Type B pancreatic cell (in vitro differentiated cells): Measurements from ENCODE around the gene PRKAR1B. TPM values are rescaled to one million over a fixed set of nuclear protein-coding genes. Genes with fewer than 3 reads are reported as not detected.

Experiments
- DNase-seq: peaks from one replicate; pipeline ENCODE4 v3.0.0; 2021; ENCODE audit warnings: mixed read lengths; ENCODE audit not compliant: unreplicated experiment; ENCODE audit errors: extremely low spot score
- H3K27ac Mint-ChIP-seq: 2 replicates; pipeline ENCODE4 v1.8.0; 2021; ENCODE audit warnings: mild to moderate bottlenecking, mixed read lengths
- H3K27me3 Mint-ChIP-seq: 2 replicates; pipeline ENCODE4 v1.8.0; 2021; ENCODE audit warnings: mixed read lengths
- H3K36me3 Mint-ChIP-seq: 2 replicates; pipeline ENCODE4 v1.8.0; 2021; ENCODE audit warnings: mixed read lengths
- H3K4me1 Mint-ChIP-seq: one replicate; pipeline ENCODE4 v1.8.0; 2021; ENCODE audit warnings: mixed read lengths; ENCODE audit not compliant: unreplicated experiment
- H3K4me3 Mint-ChIP-seq: 2 replicates; pipeline ENCODE4 v1.8.0; 2021; ENCODE audit warnings: mild to moderate bottlenecking, mixed read lengths
- H3K9me3 Mint-ChIP-seq: 2 replicates; pipeline ENCODE4 v1.8.0; 2021; ENCODE audit warnings: mixed read lengths
- CTCF ChIP-seq: fragments of 200-600 bp; sonication (generic); conservative IDR thresholded peaks from 2 replicates; pipeline ENCODE4 v1.5.0; 2021; ENCODE audit warnings: antibody characterized with exemption, mild to moderate bottlenecking
- total RNA-seq: library from RNA; stranded (reverse); gene quantifications from 2 replicates; pipeline ENCODE4 v1.2.1, GENCODE V29; 2021; ENCODE audit warnings: low replicate concordance

Gene PRKAR1B
- total RNA-seq, 1 donor from 2014 or later = 26.1 TPM

GRCh38 chr7:668139-668931 is 58.7 kb downstream of the PRKAR1B start:
- Mint-ChIP-seq H3K4me1 (no peaks in the 10 kb centered on the region), H3K27me3 (no peaks in the 10 kb centered on the region), H3K27ac (no peak overlapping the region), H3K4me3 (no peak overlapping the region), H3K36me3 (peaks cover 6% of the 10 kb centered on the region), H3K9me3 (peaks cover 5% of the 10 kb centered on the region)
- DNase-seq = no peak
- no peak for TF ChIP-seq CTCF

GRCh38 chr7:666454-667292 is 60.4 kb downstream of the PRKAR1B start:
- peaks cover 6% of the 10 kb centered on the region for H3K36me3 Mint-ChIP-seq
- H3K9me3 Mint-ChIP-seq = peaks cover 5% of the 10 kb centered on the region
- H3K4me3 Mint-ChIP-seq = no peak overlapping the region
- no peaks in the 10 kb centered on the region for H3K4me1 Mint-ChIP-seq
- no peak overlapping the region for H3K27ac Mint-ChIP-seq
- no peaks in the 10 kb centered on the region for H3K27me3 Mint-ChIP-seq
- DNase-seq = no peak
- TF ChIP-seq CTCF = no peak

GRCh38 chr7:665736-666453 is 61.2 kb downstream of the PRKAR1B start:
- no peak for DNase-seq
- Mint-ChIP-seq H3K27me3 (no peaks in the 10 kb centered on the region), H3K4me1 (no peaks in the 10 kb centered on the region), H3K9me3 (peaks cover 5% of the 10 kb centered on the region), H3K27ac (no peak overlapping the region), H3K36me3 (peaks cover 6% of the 10 kb centered on the region), H3K4me3 (no peak overlapping the region)
- TF ChIP-seq CTCF = no peak

- DNase-seq = no peak
- no peak overlapping the region for H3K4me3 Mint-ChIP-seq
- no peak for TF ChIP-seq CTCF
- H3K9me3 Mint-ChIP-seq = peaks cover 5% of the 10 kb centered on the region
- no peaks in the 10 kb centered on the region for H3K27me3 Mint-ChIP-seq
- no peak overlapping the region for H3K27ac Mint-ChIP-seq
- H3K4me1 Mint-ChIP-seq = no peaks in the 10 kb centered on the region
- H3K36me3 Mint-ChIP-seq = peaks cover 6% of the 10 kb centered on the region
These were observed 61.9 kb downstream of the PRKAR1B start for GRCh38 chr7:664997-665735.

DNA sequence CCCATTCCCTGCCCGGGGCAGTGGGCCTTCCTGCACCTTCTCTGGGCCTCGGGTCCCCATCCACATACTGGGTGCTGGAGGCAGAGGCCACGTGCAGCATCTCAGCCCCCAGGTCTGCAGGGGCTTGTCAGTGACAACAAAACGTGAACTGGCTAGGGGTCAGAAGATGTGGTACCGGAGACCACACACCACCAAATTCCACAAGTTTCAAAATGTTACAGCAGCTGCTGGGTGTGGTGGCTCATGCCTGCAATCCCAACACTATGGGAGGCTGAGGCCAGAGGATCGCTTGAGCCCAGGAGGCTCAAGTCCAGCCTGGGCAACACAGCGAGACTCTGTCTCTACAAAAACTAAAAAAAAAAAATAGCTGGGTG is 62.7 kb downstream of the PRKAR1B start:
- Mint-ChIP-seq H3K27me3 (no peaks in the 10 kb centered on the region), H3K27ac (no peak overlapping the region), H3K36me3 (peaks cover 7% of the 10 kb centered on the region), H3K9me3 (peaks cover 5% of the 10 kb centered on the region), H3K4me3 (no peak overlapping the region), H3K4me1 (no peaks in the 10 kb centered on the region)
- no peak for DNase-seq
- no peak for TF ChIP-seq CTCF
